Stomach (tissue), 9 donors: ENCODE results near the gene COPS9. TPM values are rescaled to one million over a fixed set of nuclear protein-coding genes. Genes with fewer than 3 reads are reported as not detected.

Experiments
- DNase-seq, 2 donors: peaks; one replicate each; pipeline versions ENCODE4 v3.0.0 to v3.0.0-alpha.2; 2013 to 2019
- H3K27ac ChIP-seq, 5 donors: fragments of 200-600 bp in 4 of 5; sonication (generic) in 4 of 5; one replicate each; pipeline ENCODE4 v1.5.1; 2013 to 2019; ENCODE audit warnings: mild to moderate bottlenecking in 1 of 5, moderate library complexity in 1 of 5
- H3K27me3 ChIP-seq, 3 donors: fragments of 200-600 bp; sonication (generic); one replicate each; pipeline ENCODE4 v1.5.1; 2017 to 2019; ENCODE audit warnings: mixed run types in 1 of 3
- H3K36me3 ChIP-seq, 4 donors: fragments of 200-600 bp; sonication (generic); 1 replicate in 3 of 4; 2 replicates in 1 of 4; pipeline ENCODE4 v1.5.1; 2016 to 2019
- H3K4me1 ChIP-seq, 4 donors: fragments of 200-600 bp; sonication (generic); one replicate each; pipeline ENCODE4 v1.5.1; 2016 to 2019
- H3K4me3 ChIP-seq, 4 donors: fragments of 200-600 bp; sonication (generic) in 3 of 4; one replicate each; pipeline ENCODE4 v1.5.1; 2016 to 2019; ENCODE audit warnings: mild to moderate bottlenecking in 1 of 4
- H3K9me3 ChIP-seq, 4 donors: fragments of 200-600 bp; sonication (generic); one replicate each; pipeline ENCODE4 v1.5.1; 2016 to 2019
- CTCF ChIP-seq, 7 experiments: fragments of 450-650 bp in 4 of 7; fragments of 200-600 bp in 3 of 7; sonication (generic) in 3 of 7; IDR thresholded peaks; one replicate each; pipeline ENCODE4 v1.5.1; 2016 to 2019; ENCODE audit warnings: antibody characterized with exemption in 7 of 7, control low read depth in 2 of 7, mild to moderate bottlenecking in 1 of 7
- EP300 ChIP-seq: sonication (generic); formaldehyde crosslinking; IDR thresholded peaks from one replicate; pipeline ENCODE4 v1.6.1; 2017; ENCODE audit warnings: antibody characterized with exemption
- POLR2A ChIP-seq, 4 donors: fragments of 450-650 bp; IDR thresholded peaks; one replicate each; pipeline ENCODE4 v1.6.1; 2016; ENCODE audit warnings: antibody characterized with exemption in 4 of 4, control low read depth in 2 of 4, mild to moderate bottlenecking in 1 of 4, moderate library complexity in 1 of 4
- POLR2AphosphoS5 ChIP-seq, 3 donors: sonication (generic); formaldehyde crosslinking; IDR thresholded peaks; one replicate each; pipeline ENCODE4 v1.6.1; 2016; ENCODE audit warnings: antibody characterized with exemption in 3 of 3
- WGBS, 5 donors: extraction: QIAGEN DNeasy Blood & Tissue Kit in 3 of 5; methylation state at CpG; one replicate each; pipeline versions ENCODE4 v1.1.5 to v1.1.7; 2013 to 2018; 5-methylcytosine and 5-hydroxymethylcytosine counted together
- intact Hi-C: fragments of 100-400 bp; cut with DNase I; formaldehyde crosslinking; loops from one replicate; pipeline ENCODE4 v1.15.1; 2023; ENCODE audit warnings: low total_unique reads
- polyA plus RNA-seq, 3 donors: library from polyadenylated mRNA; stranded (reverse); fragments of 200-250 nt; gene quantifications; one replicate each; pipeline ENCODE4 v1.2.3, GENCODE V29; 2013
- total RNA-seq, 5 donors: library from RNA; depleted of rRNA; stranded (reverse); fragments of >200 nt; gene quantifications; one replicate each; pipeline versions ENCODE4 v1.1.0 to v1.2.3, GENCODE V29; 2014 to 2016
- donor health status: healthy with polysubstance abuse.
- donor health status: Bipolar disorder and iron deficiency.
- donor health status: healthy.

Gene COPS9
- total and polyA plus RNA-seq, 8 donors, result 40.6 to 582 (median 136) TPM

GRCh38 chr2:240155048-240155744 lies 19.1 kb upstream of the COPS9 start:
- no peaks in the 10 kb centered on the region for H3K36me3 ChIP-seq
- H3K9me3 ChIP-seq, result no peaks in the 10 kb centered on the region
- intact Hi-C loops, result no loop called here
- peaks cover 0 to 37% (median 12%) of the 10 kb centered on the region in 3 donors for H3K27me3 ChIP-seq
- no peaks in the 10 kb centered on the region for H3K4me1 ChIP-seq
- H3K27ac ChIP-seq, result no peak overlapping the region
- TF ChIP-seq CTCF (IDR thresholded peaks at IDR 0.05), result no peak
- TF ChIP-seq POLR2AphosphoS5 (IDR thresholded peaks at IDR 0.05), result no peak
- no peak for TF ChIP-seq EP300
- no peak overlapping the region for H3K4me3 ChIP-seq
- peak in 1 of 2 donors; percentile 42 for DNase-seq
- WGBS, 5 donors, result 66 to 79% (median 74%) methylated on average over 12 to 17 of the region's 17 CpGs

GRCh38 chr2:240154606-240155005 lies 18.5 kb upstream of the COPS9 start:
- 84 to 93% (median 86%) methylated on average over 8 of the region's 8 CpGs for WGBS, 5 donors
- H3K9me3 ChIP-seq, result no peaks in the 10 kb centered on the region
- H3K4me1 ChIP-seq, result no peaks in the 10 kb centered on the region
- no peak overlapping the region for H3K4me3 ChIP-seq
- no peak for DNase-seq
- TF ChIP-seq POLR2A (IDR thresholded peaks at IDR 0.05) (no peak), EP300 (no peak), CTCF (IDR thresholded peaks at IDR 0.05) (no peak), POLR2AphosphoS5 (IDR thresholded peaks at IDR 0.05) (no peak)
- intact Hi-C loops, result no loop called here
- H3K36me3 ChIP-seq, result no peaks in the 10 kb centered on the region
- peaks cover 0 to 43% (median 16%) of the 10 kb centered on the region in 3 donors for H3K27me3 ChIP-seq
- H3K27ac ChIP-seq, result no peak overlapping the region

- Histone ChIP-seq H3K4me1 (no peaks in the 10 kb centered on the region), H3K27ac (no peak overlapping the region), H3K36me3 (no peaks in the 10 kb centered on the region), H3K27me3 (peaks cover 0 to 55% (median 17%) of the 10 kb centered on the region in 3 donors), H3K9me3 (no peaks in the 10 kb centered on the region), H3K4me3 (no peak overlapping the region)
- intact Hi-C loops, result no loop called here
- no peak for DNase-seq
- WGBS, 5 donors, result 69 to 93% (median 81%) methylated on average over 3 of the region's 3 CpGs
- TF ChIP-seq POLR2A (IDR thresholded peaks at IDR 0.05) (no peak), POLR2AphosphoS5 (IDR thresholded peaks at IDR 0.05) (no peak), CTCF (IDR thresholded peaks at IDR 0.05) (no peak), EP300 (no peak)
Observed at GRCh38 chr2:240153418-240153817, 17.3 kb upstream of the COPS9 start.

GRCh38 chr2:240151477-240152031 lies 15.4 kb upstream of the COPS9 start:
- 49 to 61% (median 55%) methylated on average over 10 to 15 of the region's 15 CpGs for WGBS, 5 donors
- H3K27ac ChIP-seq, result no peak overlapping the region
- DNase-seq, result no peak
- H3K4me1 ChIP-seq, result no peaks in the 10 kb centered on the region
- H3K4me3 ChIP-seq, result no peak overlapping the region
- H3K27me3 ChIP-seq, result peaks cover 0 to 60% (median 19%) of the 10 kb centered on the region in 3 donors
- no peaks in the 10 kb centered on the region for H3K9me3 ChIP-seq
- intact Hi-C loops, result no loop called here
- TF ChIP-seq CTCF (IDR thresholded peaks at IDR 0.05) (no peak), EP300 (no peak), POLR2A (IDR thresholded peaks at IDR 0.05) (no peak), POLR2AphosphoS5 (IDR thresholded peaks at IDR 0.05) (no peak)
- no peaks in the 10 kb centered on the region for H3K36me3 ChIP-seq
